DND-41 (cell line): ENCODE data around the gene CCDC106.

ENCODE experiments used
- ATAC-seq: fragments of 200-7000 bp; cut with Tn5 transposase; 3 replicates; pipeline ENCODE4 v1.9.1; 2021; ENCODE audit warnings: low read depth; ENCODE audit not compliant: insufficient read depth
- DNase-seq: peaks from one replicate; pipeline ENCODE4 v3.0.0-alpha.2; 2020
- H2AFZ ChIP-seq: 2 replicates; pipeline ENCODE4 v1.6.0; 2012; ENCODE audit warnings: low read depth, low read length
- H3K27ac ChIP-seq: 2 replicates; pipeline ENCODE4 v1.5.1; 2012; ENCODE audit warnings: low read length, inconsistent platforms
- H3K27me3 ChIP-seq: fragments of 200-600 bp; sonication (generic); 2 replicates; pipeline ENCODE4 v1.6.0; 2012; ENCODE audit warnings: low read length, mild to moderate bottlenecking, inconsistent platforms; ENCODE audit not compliant: insufficient read depth, poor library complexity
- H3K36me3 ChIP-seq: 2 replicates; pipeline ENCODE4 v1.5.1; 2012; ENCODE audit warnings: low read length, inconsistent platforms; ENCODE audit not compliant: insufficient read depth
- H3K4me1 ChIP-seq: 2 replicates; pipeline ENCODE4 v1.5.1; 2012; ENCODE audit warnings: mild to moderate bottlenecking, low read length; ENCODE audit not compliant: insufficient read depth
- H3K4me2 ChIP-seq: 2 replicates; pipeline ENCODE4 v1.6.0; 2012; ENCODE audit warnings: mild to moderate bottlenecking, moderate library complexity, low read length, inconsistent platforms; ENCODE audit not compliant: insufficient read depth
- H3K4me3 ChIP-seq, 2 experiments: fragments of 200-600 bp in 1 of 2; shearing (Covaris generic) in 1 of 2; 2 replicates each; pipeline ENCODE4 v1.5.1; 2012 to 2016; ENCODE audit warnings: inconsistent platforms in 2 of 2, low read length in 2 of 2, mild to moderate bottlenecking in 2 of 2, low read depth in 1 of 2, moderate library complexity in 1 of 2
- H3K79me2 ChIP-seq: 2 replicates; pipeline ENCODE4 v1.6.0; 2012; ENCODE audit warnings: low read length, inconsistent platforms; ENCODE audit not compliant: insufficient read depth
- H3K9ac ChIP-seq: 2 replicates; pipeline ENCODE4 v1.6.0; 2012; ENCODE audit warnings: low read depth, mild to moderate bottlenecking, inconsistent platforms, low read length, moderate library complexity
- H3K9me3 ChIP-seq: 2 replicates; pipeline ENCODE4 v1.5.1; 2012; ENCODE audit warnings: low read length, moderate library complexity, mild to moderate bottlenecking, inconsistent platforms; ENCODE audit not compliant: insufficient read depth, severe bottlenecking
- H4K20me1 ChIP-seq: 2 replicates; pipeline ENCODE4 v1.6.0; 2012; ENCODE audit warnings: low read length; ENCODE audit not compliant: insufficient read depth
- CTCF ChIP-seq: IDR thresholded peaks from 2 replicates; pipeline ENCODE4 v1.5.1; 2012; ENCODE audit warnings: borderline replicate concordance, low read length, moderate library complexity, mild to moderate bottlenecking; ENCODE audit not compliant: poor library complexity, severe bottlenecking; ENCODE audit errors: extremely low read depth
- EZH2 ChIP-seq: IDR thresholded peaks from 3 replicates; pipeline ENCODE4 v1.6.1; 2012; ENCODE audit warnings: borderline replicate concordance, low read depth, mild to moderate bottlenecking, moderate library complexity, low read length, inconsistent platforms; ENCODE audit not compliant: severe bottlenecking

Gene CCDC106

GRCh38 chr19:55605207-55605636, 42.8 kb upstream of the CCDC106 start:
- peak; percentile 81 for ATAC-seq
- Histone ChIP-seq H3K36me3 (peaks cover 23% of the 10 kb centered on the region), H3K9me3 (no peaks in the 10 kb centered on the region), H3K9ac (peak overlapping the region; percentile 95), H4K20me1 (peaks cover 11% of the 10 kb centered on the region; the same call in 1 of the 2 replicates), H2AFZ (peak overlapping the region; percentile 66; the same call in 1 of the 2 replicates), H3K4me1 (peaks cover 57% of the 10 kb centered on the region), H3K27me3 (no peaks in the 10 kb centered on the region), H3K4me2 (peak overlapping the region; percentile 95), H3K27ac (peak overlapping the region; percentile 94), H3K4me3 (peak overlapping the region; percentile 35 to 83; a peak in 3 of 4 replicates), H3K79me2 (peaks cover 50% of the 10 kb centered on the region)
- peak; percentile 99 for DNase-seq
- no peak for TF ChIP-seq CTCF
- no peak for TF ChIP-seq EZH2

- Histone ChIP-seq H3K36me3 (peaks cover 23% of the 10 kb centered on the region), H3K4me3 (peak within 1 kb of the TSS; percentile 63 to 83), H3K4me2 (peak within 1 kb of the TSS; percentile 95), H3K9me3 (no peaks in the 10 kb centered on the region), H4K20me1 (peaks cover 16% of the 10 kb centered on the region; the same call in 1 of the 2 replicates), H3K9ac (peak within 1 kb of the TSS; percentile 95), H3K79me2 (peaks cover 54% of the 10 kb centered on the region), H2AFZ (peak within 1 kb of the TSS; percentile 82), H3K4me1 (peaks cover 53% of the 10 kb centered on the region), H3K27ac (peak within 1 kb of the TSS; percentile 94), H3K27me3 (no peaks in the 10 kb centered on the region)
- no peak for TF ChIP-seq EZH2
- peak; percentile 83 for TF ChIP-seq CTCF
- DNase-seq (peak; percentile 77), ATAC-seq (peak; percentile 53)
Measured at GRCh38 chr19:55605637-55606470, 42.2 kb upstream of the CCDC106 start, which contains the start of gene ZNF865. TSS of gene ZNF865 (plus strand) at chr19:55605647. CDS start at chr19:55613619, 7,972 bp downstream.

- Histone ChIP-seq H4K20me1 (peaks cover 22% of the 10 kb centered on the region), H3K36me3 (peaks cover 23% of the 10 kb centered on the region), H3K79me2 (peaks cover 56% of the 10 kb centered on the region), H3K9ac (peak overlapping the region; percentile 95), H3K4me2 (peak overlapping the region; percentile 95), H2AFZ (peak overlapping the region; percentile 58; the same call in 1 of the 2 replicates), H3K4me1 (peaks cover 47% of the 10 kb centered on the region), H3K4me3 (peak overlapping the region; percentile 63 to 83; a peak in 3 of 4 replicates), H3K27me3 (no peaks in the 10 kb centered on the region), H3K27ac (peak overlapping the region; percentile 94), H3K9me3 (no peaks in the 10 kb centered on the region)
- TF ChIP-seq CTCF: no peak
- TF ChIP-seq EZH2: no peak
- DNase-seq (no peak), ATAC-seq (no peak)
Measured at GRCh38 chr19:55606471-55606787, 41.6 kb upstream of the CCDC106 start.
